T47D (cell line): ENCODE results near the gene TMEM269.

Experiments
- DNase-seq, 2 experiments: peaks; one replicate each; pipeline versions ENCODE4 v3.0.0 to v3.0.0-alpha.2; 2011 to 2012; ENCODE audit warnings: low read depth in 1 of 2, low spot score in 1 of 2
- JUND ChIP-seq: IDR thresholded peaks from 2 replicates; pipeline ENCODE4 v1.6.1; 2012; ENCODE audit warnings: low read depth
- in situ Hi-C: cut with HindIII; loops from 2 replicates; pipeline ENCODE4 v1.10.0; 2016; ENCODE audit warnings: low sequenced_read_pairs, low pct_unique_long_range_greater_than_20kb

TMEM269 gene

GRCh38 chr1:42845866-42846256, 61.1 kb downstream of the TMEM269 start:
- in situ Hi-C loops: no loop called here
- TF ChIP-seq JUND: no peak
- DNase-seq: no peak

- TF ChIP-seq JUND: no peak
- DNase-seq: peak; percentile 90 to 96
- in situ Hi-C loops: no loop called here
Observed at GRCh38 chr1:42846257-42847110, 61.7 kb downstream of the TMEM269 start, which contains the start of gene ZNF691. TSS of gene ZNF691 (plus strand) at chr1:42846613. CDS start at chr1:42849659, 3,046 bp downstream.

GRCh38 chr1:42847111-42847595, 62.4 kb downstream of the TMEM269 start:
- in situ Hi-C loops: no loop called here
- DNase-seq: no peak
- no peak for TF ChIP-seq JUND

- in situ Hi-C loops: no loop called here
- no peak for DNase-seq
- no peak for TF ChIP-seq JUND
Observed at GRCh38 chr1:42847721-42848460, 63.1 kb downstream of the TMEM269 start.

GRCh38 chr1:42848823-42849537, 64.2 kb downstream of the TMEM269 start:
- TF ChIP-seq JUND: no peak
- in situ Hi-C loops: no loop called here
- no peak for DNase-seq

- in situ Hi-C loops: no loop called here
- TF ChIP-seq JUND: no peak
- no peak for DNase-seq
Observed at GRCh38 chr1:42849944-42850343, 65.2 kb downstream of the TMEM269 start.
